HepG2 (cell line): ENCODE data around the gene HIGD1A. TPM values are rescaled to one million over a fixed set of nuclear protein-coding genes. Genes with fewer than 3 reads are reported as not detected.

Experiments used
- ATAC-seq: fragments of 200-7000 bp; cut with Tn5 transposase; 3 replicates; pipeline ENCODE4 v1.9.1; 2020; ENCODE audit warnings: mild to moderate bottlenecking, moderate library complexity
- Bru-seq: library from RNA; stranded (reverse); fragments of 400-500 nt; gene quantifications from one replicate; lab custom pipeline; 2021; lab: Mats Ljungman, UMichigan
- BruChase-seq, 2 experiments: library from RNA; stranded (reverse); fragments of 400-500 nt; gene quantifications; one replicate each; lab custom pipeline; 2021; lab: Mats Ljungman, UMichigan
- BruUV-seq: library from RNA; stranded (reverse); fragments of 400-500 nt; replicated peaks from 2 replicates; lab custom pipeline; 2021; lab: Mats Ljungman, UMichigan
- CTCF ChIA-PET: fragments of 300-600 bp; formaldehyde crosslinking; extraction: SDS; loops from one replicate; lab custom pipeline; 2021; ENCODE audit warnings: low total read pairs, inconsistent platforms, low intra/inter-chr PET ratio; lab: Yijun Ruan, JAX
- POLR2A ChIA-PET: fragments of 350-600 bp; sonication (Branson Sonifier 250); formaldehyde crosslinking; loops from one replicate; lab custom pipeline; 2020; ENCODE audit warnings: antibody characterized with exemption, inconsistent platforms; lab: Yijun Ruan, JAX
- DNase-seq: peaks from one replicate; pipeline ENCODE4 v3.0.0-alpha.2; 2015; ENCODE audit warnings: low spot score
- FAIRE-seq: peaks from 3 replicates; lab custom pipeline; 2011; peaks lifted over from hg19 to GRCh38; lab: Jason Lieb, UNC
- H2AFZ ChIP-seq: one replicate; pipeline ENCODE4 v1.6.1; 2011; ENCODE audit warnings: low read length, inconsistent platforms
- H3K27ac ChIP-seq: fragments of 300-600 bp; 3 replicates; pipeline ENCODE4 v1.8.0; 2011; ENCODE audit warnings: mixed run types, mild to moderate bottlenecking, mixed read lengths, low read length, inconsistent platforms; ENCODE audit not compliant: insufficient read depth; ENCODE audit errors: extremely low read length
- H3K27me3 ChIP-seq, 2 experiments: fragments of 200-600 bp in 1 of 2; 2 replicates in 1 of 2; 3 replicates in 1 of 2; pipeline versions ENCODE4 v1.6.0 to v1.8.0; 2011; ENCODE audit warnings: low read length in 2 of 2, mild to moderate bottlenecking in 2 of 2, moderate library complexity in 2 of 2, inconsistent platforms in 1 of 2; ENCODE audit not compliant: insufficient read depth in 2 of 2, control insufficient read depth in 1 of 2
- H3K36me3 ChIP-seq, 2 experiments: fragments of 200-600 bp in 1 of 2; replicated peaks in 1 of 2; 2 replicates in 1 of 2; 3 replicates in 1 of 2; pipeline versions ENCODE4 v1.5.1 to v1.8.0; 2011; ENCODE audit warnings: low read length in 2 of 2, inconsistent platforms in 1 of 2; ENCODE audit not compliant: insufficient read depth in 2 of 2, control insufficient read depth in 1 of 2
- H3K4me1 ChIP-seq: 2 replicates; pipeline ENCODE4 v1.5.1; 2012; ENCODE audit warnings: low read length, inconsistent platforms; ENCODE audit not compliant: insufficient read depth
- H3K4me2 ChIP-seq: 2 replicates; pipeline ENCODE4 v1.6.0; 2011; ENCODE audit warnings: low read depth, low read length, inconsistent platforms
- H3K4me3 ChIP-seq, 3 experiments: fragments of 200-600 bp in 1 of 3; sonication (generic), shearing (Covaris generic) in 1 of 3; replicated peaks in 1 of 3; 2 replicates each; pipeline ENCODE4 v1.5.1; 2011 to 2016; ENCODE audit warnings: low read length in 3 of 3, inconsistent platforms in 2 of 3, low read depth in 2 of 3, mild to moderate bottlenecking in 2 of 3, control low read depth in 1 of 3, mixed read lengths in 1 of 3; ENCODE audit not compliant: insufficient read depth in 1 of 3
- H3K79me2 ChIP-seq: one replicate; pipeline ENCODE4 v1.6.1; 2011; ENCODE audit warnings: low read length, inconsistent platforms; ENCODE audit not compliant: insufficient read depth
- H3K9ac ChIP-seq: 2 replicates; pipeline ENCODE4 v1.6.0; 2011; ENCODE audit warnings: mild to moderate bottlenecking, low read depth, low read length, inconsistent platforms; ENCODE audit not compliant: insufficient read depth
- H3K9me3 ChIP-seq: 2 replicates; pipeline ENCODE4 v1.5.1; 2012; ENCODE audit warnings: mild to moderate bottlenecking, low read length
- H4K20me1 ChIP-seq: 2 replicates; pipeline ENCODE4 v1.6.0; 2011; ENCODE audit warnings: inconsistent platforms, mild to moderate bottlenecking, low read length, moderate library complexity; ENCODE audit not compliant: insufficient read depth
- BCLAF1 ChIP-seq: fragments of 450-650 bp; IDR thresholded peaks from 2 replicates; pipeline ENCODE4 v1.6.1; 2017; ENCODE audit warnings: mild to moderate bottlenecking
- DNMT3B ChIP-seq: conservative IDR thresholded peaks from 2 replicates; pipeline ENCODE4 v1.6.1; 2016; ENCODE audit warnings: missing biosample characterization, control low read depth
- HOXA7 ChIP-seq: sonication (generic); formaldehyde crosslinking; IDR thresholded peaks from 2 replicates; pipeline ENCODE4 v1.8.1; 2022; ENCODE audit warnings: mild to moderate bottlenecking, missing genetic modification reagents, moderate library complexity
- MTA3 ChIP-seq: sonication (generic); formaldehyde crosslinking; IDR thresholded peaks from 2 replicates; pipeline ENCODE4 v1.4.0; 2020; ENCODE audit warnings: missing genetic modification reagents
- RAD21 ChIP-seq: fragments of 450-650 bp; formaldehyde crosslinking; IDR thresholded peaks from 2 replicates; pipeline ENCODE4 v1.5.0; 2020; ENCODE audit warnings: mild to moderate bottlenecking
- SNAPC5 ChIP-seq: sonication (generic); formaldehyde crosslinking; IDR thresholded peaks from 2 replicates; pipeline ENCODE4 v1.8.1; 2023; ENCODE audit warnings: mild to moderate bottlenecking, missing genetic modification reagents, borderline replicate concordance
- XBP1 ChIP-seq: sonication (generic); formaldehyde crosslinking; IDR thresholded peaks from 2 replicates; pipeline ENCODE4 v1.5.0; 2020; ENCODE audit warnings: missing genetic modification reagents
- ZIK1 ChIP-seq: sonication (generic); formaldehyde crosslinking; IDR thresholded peaks from 2 replicates; pipeline ENCODE4 v1.5.0; 2020; ENCODE audit warnings: mild to moderate bottlenecking, low read depth, missing genetic modification reagents, borderline replicate concordance
- ZNF326 ChIP-seq: sonication (generic); formaldehyde crosslinking; IDR thresholded peaks from 2 replicates; pipeline ENCODE4 v1.4.0; 2020; ENCODE audit warnings: missing genetic modification reagents, borderline replicate concordance
- ZNF761 ChIP-seq: sonication (generic); formaldehyde crosslinking; conservative IDR thresholded peaks from 2 replicates; pipeline ENCODE4 v1.4.0; 2020; ENCODE audit warnings: mild to moderate bottlenecking, missing genetic modification reagents
- ZSCAN12 ChIP-seq: sonication (generic); formaldehyde crosslinking; IDR thresholded peaks from 2 replicates; pipeline ENCODE4 v1.9.0; 2021; ENCODE audit warnings: mild to moderate bottlenecking, missing genetic modification reagents
- WGBS: methylation state at CpG from one replicate; pipeline ENCODE4 v1.1.6; 2017; ENCODE audit warnings: low lambda C conversion rate; 5-methylcytosine and 5-hydroxymethylcytosine counted together
- in situ Hi-C: cut with HindIII; loops from 2 replicates; pipeline ENCODE4 v1.10.0; 2017; ENCODE audit warnings: low pct_unique_long_range_greater_than_20kb; ENCODE audit not compliant: extremely low pct_ligation_motif_present
- intact Hi-C: fragments of 100-400 bp; cut with micrococcal nuclease; formaldehyde crosslinking; loops from one replicate; pipeline ENCODE4 v1.10.0; 2022; ENCODE audit not compliant: unreplicated experiment
- long read RNA-seq, 2 experiments: library from RNA in 1 of 2; library from polyadenylated mRNA in 1 of 2; stranded (forward) in 1 of 2; unstranded in 1 of 2; transcript quantifications; one replicate each; pipeline ENCODE4 v2.0.0, GENCODE V29; 2019 to 2022
- polyA minus RNA-seq, 3 experiments: library from RNA; depleted of rRNA, polyadenylated mRNA; stranded (reverse); fragments of >200 nt; gene quantifications; 2 replicates each; pipeline ENCODE4 v1.2.3, GENCODE V29; 2011; ENCODE audit warnings: low replicate concordance in 1 of 3
- polyA plus RNA-seq, 8 experiments: library from polyadenylated mRNA; depleted of rRNA in 3 of 8; stranded (reverse) in 7 of 8; unstranded in 1 of 8; fragments of >200 nt; fragmentation: Illumina TruSeq in 4 of 8; extraction: Trizol in 4 of 8; gene quantifications; 2 replicates each; pipeline versions ENCODE4 v1.2.1 to v1.2.3, GENCODE V29; 2011 to 2016; ENCODE audit warnings: low read depth in 4 of 8, missing spikeins in 1 of 8, mixed read lengths in 1 of 8; ENCODE audit not compliant: insufficient read depth in 1 of 8
- total RNA-seq, 5 experiments: library from RNA; depleted of rRNA; stranded (reverse); fragments of >200 nt; fragmentation: Illumina TruSeq; extraction: Trizol; gene quantifications; 2 replicates each; pipeline ENCODE4 v1.2.3, GENCODE V29; 2016; ENCODE audit warnings: low read depth in 1 of 5
- TF ChIP-seq, protein P1 (sequence below): sonication (generic); formaldehyde crosslinking; IDR thresholded peaks from 2 replicates; pipeline ENCODE4 v1.4.0; 2020; ENCODE audit warnings: missing genetic modification reagents

HIGD1A gene
- 253 and 379 TPM in 2 replicates for total RNA-seq (2016; rRNA removed; fragmentation: Illumina TruSeq; extraction: Trizol)
- total RNA-seq (2016; cell fraction: cytosol; rRNA removed; fragmentation: Illumina TruSeq; extraction: Trizol; ENCODE audit: low read depth) = 47.7 and 48.6 TPM in 2 replicates
- total RNA-seq (2016; cell fraction: insoluble cytoplasmic fraction; rRNA removed; fragmentation: Illumina TruSeq; extraction: Trizol) = 250 and 416 TPM in 2 replicates
- 136 and 157 TPM in 2 replicates for total RNA-seq (2016; cell fraction: membrane; rRNA removed; fragmentation: Illumina TruSeq; extraction: Trizol)
- 98.8 and 101 TPM in 2 replicates for total RNA-seq (2016; cell fraction: nucleus; rRNA removed; fragmentation: Illumina TruSeq; extraction: Trizol)
- 175 and 222 TPM in 2 replicates for polyA plus RNA-seq (2011; rRNA removed)
- 84.7 and 175 TPM in 2 replicates for polyA plus RNA-seq (2011; cell fraction: cytosol; rRNA removed)
- 20.5 and 47.2 TPM in 2 replicates for polyA plus RNA-seq (2011; cell fraction: nucleus; rRNA removed)
- 196 and 210 TPM in 2 replicates for polyA plus RNA-seq (2012)
- polyA plus RNA-seq (2016; cell fraction: cytosol; fragmentation: Illumina TruSeq; extraction: Trizol; ENCODE audit: low read depth) = 58.2 and 60.2 TPM in 2 replicates
- 380 and 413 TPM in 2 replicates for polyA plus RNA-seq (2016; cell fraction: insoluble cytoplasmic fraction; fragmentation: Illumina TruSeq; extraction: Trizol; ENCODE audit: low read depth)
- polyA plus RNA-seq (2016; cell fraction: membrane; fragmentation: Illumina TruSeq; extraction: Trizol; ENCODE audit: low read depth) = 121 and 132 TPM in 2 replicates
- 141 TPM in 2 replicates for polyA plus RNA-seq (2016; cell fraction: nucleus; fragmentation: Illumina TruSeq; extraction: Trizol; ENCODE audit: insufficient read depth, low read depth)
- 17.0 and 26.1 TPM in 2 replicates for polyA minus RNA-seq (2011; rRNA and poly(A)+ RNA removed; ENCODE audit: low replicate concordance)
- polyA minus RNA-seq (2011; cell fraction: cytosol; rRNA and poly(A)+ RNA removed) = 99.1 and 123 TPM in 2 replicates
- 38.9 and 61.0 TPM in 2 replicates for polyA minus RNA-seq (2011; cell fraction: nucleus; rRNA and poly(A)+ RNA removed)
- percentile 98 among the genes with signal in this experiment for Bru-seq, nascent RNA
- percentile 100 among the genes with signal in this experiment for BruChase-seq, experiment 1, labeled RNA remaining after a 6-hour chase
- percentile 99 among the genes with signal in this experiment for BruChase-seq, experiment 2, labeled RNA remaining after a 2-hour chase
- long read RNA-seq, experiment 1, transcript HIGD1A-202 (4 exons, 1,322 nt) = minor isoform, 6 of 309 reads
- long read RNA-seq, experiment 1, transcript HIGD1A-201 (4 exons, 1,373 nt) = major isoform, 287 of 309 reads
- long read RNA-seq, experiment 1, partial matches to known transcripts = 3 of 309 reads
- long read RNA-seq, experiment 1, other reads (novel, unspliced or antisense) = 11 of 309 reads
- long read RNA-seq, experiment 2, transcript HIGD1A-201 (4 exons, 1,373 nt) = major isoform, 49 of 70 reads
- long read RNA-seq, experiment 2, partial matches to known transcripts = 10 of 70 reads
- long read RNA-seq, experiment 2, other reads (novel, unspliced or antisense) = 9 of 70 reads

DNA sequence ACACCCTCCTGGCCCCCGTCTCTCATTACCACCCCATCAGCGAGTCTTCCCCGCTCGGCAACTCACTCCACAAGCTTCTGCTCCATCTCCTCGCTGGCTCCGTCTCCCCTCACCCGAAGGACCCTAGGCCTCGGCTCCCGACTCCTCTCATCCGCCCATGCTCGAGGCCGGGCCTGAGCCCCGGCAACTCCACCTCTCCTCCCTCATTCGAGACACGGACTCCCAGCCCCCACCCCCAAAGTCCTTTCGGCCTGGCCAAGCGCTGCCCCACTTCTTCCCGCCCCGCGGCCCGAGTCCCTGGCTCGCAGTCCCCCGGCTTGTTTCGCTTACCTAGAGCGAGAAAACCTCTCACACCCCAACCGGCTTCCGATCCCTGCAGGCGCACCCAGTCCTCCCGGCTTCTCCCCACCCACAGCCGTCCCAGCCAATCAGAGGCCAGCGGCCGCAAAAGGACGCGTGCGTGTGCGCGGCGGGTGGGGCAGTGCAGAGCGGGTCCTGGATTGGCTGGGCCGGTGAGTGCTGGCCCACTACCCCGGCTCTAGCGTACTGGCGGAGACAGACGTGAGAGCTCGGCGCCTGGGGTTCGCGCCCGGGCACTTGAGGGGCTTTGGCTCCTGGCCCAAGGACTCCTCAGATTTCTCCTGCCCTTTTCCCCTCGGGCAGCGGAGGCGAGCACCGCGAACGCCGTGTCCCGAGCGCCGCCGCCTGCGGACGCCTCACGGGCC, at the start of gene HIGD1A:
Gene HIGD1A, minus strand, starts transcription at position 385 of the 725 bp plus-strand sequence. CDS start 10,237 bp downstream, outside the sequence.
- no peaks in the 10 kb centered on the region for H3K9me3 ChIP-seq
- H3K27ac ChIP-seq = peak within 1 kb of the TSS; percentile 93
- peak within 1 kb of the TSS; percentile 87 to 98 (median 92) for H3K4me3 ChIP-seq
- 2% methylated on average over 29 of the region's 63 CpGs for WGBS
- CTCF ChIA-PET = no interaction called here
- POLR2A ChIA-PET = interaction anchor here (0.8 to 5.0 kb wide), 32 partner anchors 9 to 214 kb away, joined by 3 to 105 read pairs (median 8); partner anchors contain the start of genes CYP8B1, NKTR and SS18L2
- peaks cover 0 to 10% of the 10 kb centered on the region in 2 experiments; a peak in 1 of 5 replicates for H3K36me3 ChIP-seq
- in situ Hi-C loops = no loop called here
- H3K79me2 ChIP-seq = peaks cover 48% of the 10 kb centered on the region
- intact Hi-C loops = loop anchor here (1.0 kb wide), 1 partner anchor 51 kb away; no protein-coding TSS in a partner anchor
- H3K9ac ChIP-seq = peak within 1 kb of the TSS; percentile 97
- FAIRE-seq (peak; percentile 56), ATAC-seq (peak; percentile 98), DNase-seq (peak; percentile 91)
- H3K4me1 ChIP-seq = peaks cover 66% of the 10 kb centered on the region
- no peaks in the 10 kb centered on the region; a peak in 1 of 5 replicates for H3K27me3 ChIP-seq
- BruUV-seq = no TSS peak
- H3K4me2 ChIP-seq = peak within 1 kb of the TSS; percentile 92
- no peak within 1 kb of the TSS for H2AFZ ChIP-seq
- 0 out of 2 replicates have a peak, but pooled peaks cover 3% of the 10 kb centered on the region for H4K20me1 ChIP-seq
- TF ChIP-seq ZSCAN12 (CRISPR knock-in tag) (0 out of 2 replicates have a peak, but pooled peaks have one; percentile 24), DNMT3B (peak; percentile 60; the same call in 1 of the 2 replicates), MTA3 (CRISPR knock-in tag) (no peak), HOXA7 (CRISPR knock-in tag) (no peak; the same call in 1 of the 2 replicates), BCLAF1 (no peak), RAD21 (CRISPR knock-in tag) (peak; percentile 24; the same call in 1 of the 2 replicates), ZNF326 (no peak), ZIK1 (CRISPR knock-in tag) (no peak), XBP1 (CRISPR knock-in tag) (no peak), ZNF761 (CRISPR knock-in tag) (no peak), SNAPC5 (no peak)
- TF ChIP-seq, protein P1, sequence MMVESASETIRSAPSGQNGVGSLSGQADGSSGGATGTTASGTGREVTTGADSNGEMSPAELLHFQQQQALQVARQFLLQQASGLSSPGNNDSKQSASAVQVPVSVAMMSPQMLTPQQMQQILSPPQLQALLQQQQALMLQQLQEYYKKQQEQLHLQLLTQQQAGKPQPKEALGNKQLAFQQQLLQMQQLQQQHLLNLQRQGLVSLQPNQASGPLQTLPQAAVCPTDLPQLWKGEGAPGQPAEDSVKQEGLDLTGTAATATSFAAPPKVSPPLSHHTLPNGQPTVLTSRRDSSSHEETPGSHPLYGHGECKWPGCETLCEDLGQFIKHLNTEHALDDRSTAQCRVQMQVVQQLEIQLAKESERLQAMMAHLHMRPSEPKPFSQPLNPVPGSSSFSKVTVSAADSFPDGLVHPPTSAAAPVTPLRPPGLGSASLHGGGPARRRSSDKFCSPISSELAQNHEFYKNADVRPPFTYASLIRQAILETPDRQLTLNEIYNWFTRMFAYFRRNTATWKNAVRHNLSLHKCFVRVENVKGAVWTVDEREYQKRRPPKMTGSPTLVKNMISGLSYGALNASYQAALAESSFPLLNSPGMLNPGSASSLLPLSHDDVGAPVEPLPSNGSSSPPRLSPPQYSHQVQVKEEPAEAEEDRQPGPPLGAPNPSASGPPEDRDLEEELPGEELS (CRISPR knock-in tag) = peak; percentile 24; the same call in 1 of the 2 replicates
